ENCODE data around the gene SEZ6.

- TF ChIP-seq POLR2A (IDR thresholded peaks at IDR 0.05): no peak
- no peak for TF ChIP-seq CTCF (IDR thresholded peaks at IDR 0.05)
Measured at GRCh38 chr17:29002811-29003210, 3.0 kb downstream of the SEZ6 start.
